ENCODE data around the gene MFSD12.

GRCh38 chr19:3538258-3538929 is 19.0 kb downstream of the MFSD12 start:
- TF ChIP-seq CTCF (IDR thresholded peaks at IDR 0.05; ENCODE audit: insufficient read depth, low read depth, low read length) (no peak), EZH2 (IDR thresholded peaks at IDR 0.05; ENCODE audit: insufficient read depth, low read length) (no peak)

All from astrocyte (in vitro differentiated cells and primary cell).